ENCODE results near the gene CLEC19A.

CLEC19A gene

DNA sequence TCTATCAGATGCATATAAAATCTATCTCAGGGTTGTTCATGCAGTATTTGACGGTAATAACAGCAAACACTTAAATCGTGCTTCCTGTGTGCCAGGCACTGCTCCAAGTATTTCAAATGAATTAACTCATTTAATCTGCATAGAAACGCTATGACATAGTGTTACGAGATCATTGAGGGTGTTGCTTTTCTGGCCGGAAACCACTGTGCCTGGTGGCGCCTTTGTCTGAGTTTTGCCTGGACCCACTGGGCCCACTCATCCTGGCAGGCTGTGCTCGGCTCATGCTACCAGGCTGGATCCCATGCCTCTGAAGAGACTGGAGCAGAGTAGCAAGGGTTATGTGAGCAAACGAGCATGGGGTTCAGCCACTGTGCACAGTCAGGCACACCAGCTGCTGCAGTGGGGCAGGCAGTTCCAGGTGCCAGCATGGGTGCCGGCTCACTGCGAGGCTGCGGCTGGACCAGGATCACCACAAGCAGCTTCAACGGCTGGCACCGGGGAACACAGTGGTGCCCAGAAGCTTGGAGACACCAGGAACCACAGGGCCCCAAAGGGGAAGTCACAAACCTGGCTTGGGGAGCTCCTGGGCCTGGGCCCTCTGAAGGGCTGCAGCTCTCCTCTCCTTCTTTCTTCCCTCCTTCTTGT, 45.9 kb upstream of the CLEC19A start:
- no peak for ATAC-seq
- TF ChIP-seq GLIS3 (CRISPR knock-in tag; IDR thresholded peaks at IDR 0.05) (no peak), ARNTL (CRISPR knock-in tag; IDR thresholded peaks at IDR 0.05; ENCODE audit: borderline replicate concordance, low read depth) (no peak), TOX (CRISPR knock-in tag; IDR thresholded peaks at IDR 0.05; ENCODE audit: borderline replicate concordance) (no peak), OSR1 (CRISPR knock-in tag; IDR thresholded peaks at IDR 0.05) (no peak), ZNF565 (CRISPR knock-in tag; conservative IDR thresholded peaks at IDR 0.05; ENCODE audit: low read depth) (no peak), ISL1 (CRISPR knock-in tag; IDR thresholded peaks at IDR 0.05) (no peak), ZNF70 (CRISPR knock-in tag; IDR thresholded peaks at IDR 0.05) (no peak), PPARA (CRISPR knock-in tag; IDR thresholded peaks at IDR 0.05; ENCODE audit: borderline replicate concordance) (no peak), ESRRG (CRISPR knock-in tag; IDR thresholded peaks at IDR 0.05) (no peak), TCF4 (CRISPR knock-in tag; IDR thresholded peaks at IDR 0.05; ENCODE audit: borderline replicate concordance) (no peak), ZFP30 (CRISPR knock-in tag; IDR thresholded peaks at IDR 0.05) (no peak), SNAI2 (CRISPR knock-in tag; IDR thresholded peaks at IDR 0.05) (no peak), CSDC2 (CRISPR knock-in tag; IDR thresholded peaks at IDR 0.05) (no peak), ZFP3 (CRISPR knock-in tag; IDR thresholded peaks at IDR 0.05) (no peak), RARB (CRISPR knock-in tag; IDR thresholded peaks at IDR 0.05) (no peak), BACH2 (CRISPR knock-in tag; IDR thresholded peaks at IDR 0.05; ENCODE audit: borderline replicate concordance) (no peak)
- TF ChIP-seq, protein P1, sequence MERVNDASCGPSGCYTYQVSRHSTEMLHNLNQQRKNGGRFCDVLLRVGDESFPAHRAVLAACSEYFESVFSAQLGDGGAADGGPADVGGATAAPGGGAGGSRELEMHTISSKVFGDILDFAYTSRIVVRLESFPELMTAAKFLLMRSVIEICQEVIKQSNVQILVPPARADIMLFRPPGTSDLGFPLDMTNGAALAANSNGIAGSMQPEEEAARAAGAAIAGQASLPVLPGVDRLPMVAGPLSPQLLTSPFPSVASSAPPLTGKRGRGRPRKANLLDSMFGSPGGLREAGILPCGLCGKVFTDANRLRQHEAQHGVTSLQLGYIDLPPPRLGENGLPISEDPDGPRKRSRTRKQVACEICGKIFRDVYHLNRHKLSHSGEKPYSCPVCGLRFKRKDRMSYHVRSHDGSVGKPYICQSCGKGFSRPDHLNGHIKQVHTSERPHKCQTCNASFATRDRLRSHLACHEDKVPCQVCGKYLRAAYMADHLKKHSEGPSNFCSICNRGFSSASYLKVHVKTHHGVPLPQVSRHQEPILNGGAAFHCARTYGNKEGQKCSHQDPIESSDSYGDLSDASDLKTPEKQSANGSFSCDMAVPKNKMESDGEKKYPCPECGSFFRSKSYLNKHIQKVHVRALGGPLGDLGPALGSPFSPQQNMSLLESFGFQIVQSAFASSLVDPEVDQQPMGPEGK (CRISPR knock-in tag; IDR thresholded peaks at IDR 0.05; ENCODE audit: borderline replicate concordance): no peak
- TF ChIP-seq, protein P2, sequence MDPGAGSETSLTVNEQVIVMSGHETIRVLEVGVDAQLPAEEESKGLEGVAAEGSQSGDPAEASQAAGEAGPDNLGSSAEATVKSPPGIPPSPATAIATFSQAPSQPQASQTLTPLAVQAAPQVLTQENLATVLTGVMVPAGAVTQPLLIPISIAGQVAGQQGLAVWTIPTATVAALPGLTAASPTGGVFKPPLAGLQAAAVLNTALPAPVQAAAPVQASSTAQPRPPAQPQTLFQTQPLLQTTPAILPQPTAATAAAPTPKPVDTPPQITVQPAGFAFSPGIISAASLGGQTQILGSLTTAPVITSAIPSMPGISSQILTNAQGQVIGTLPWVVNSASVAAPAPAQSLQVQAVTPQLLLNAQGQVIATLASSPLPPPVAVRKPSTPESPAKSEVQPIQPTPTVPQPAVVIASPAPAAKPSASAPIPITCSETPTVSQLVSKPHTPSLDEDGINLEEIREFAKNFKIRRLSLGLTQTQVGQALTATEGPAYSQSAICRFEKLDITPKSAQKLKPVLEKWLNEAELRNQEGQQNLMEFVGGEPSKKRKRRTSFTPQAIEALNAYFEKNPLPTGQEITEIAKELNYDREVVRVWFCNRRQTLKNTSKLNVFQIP (CRISPR knock-in tag; IDR thresholded peaks at IDR 0.05; ENCODE audit: borderline replicate concordance, low read depth): no peak
- TF ChIP-seq, protein P3, sequence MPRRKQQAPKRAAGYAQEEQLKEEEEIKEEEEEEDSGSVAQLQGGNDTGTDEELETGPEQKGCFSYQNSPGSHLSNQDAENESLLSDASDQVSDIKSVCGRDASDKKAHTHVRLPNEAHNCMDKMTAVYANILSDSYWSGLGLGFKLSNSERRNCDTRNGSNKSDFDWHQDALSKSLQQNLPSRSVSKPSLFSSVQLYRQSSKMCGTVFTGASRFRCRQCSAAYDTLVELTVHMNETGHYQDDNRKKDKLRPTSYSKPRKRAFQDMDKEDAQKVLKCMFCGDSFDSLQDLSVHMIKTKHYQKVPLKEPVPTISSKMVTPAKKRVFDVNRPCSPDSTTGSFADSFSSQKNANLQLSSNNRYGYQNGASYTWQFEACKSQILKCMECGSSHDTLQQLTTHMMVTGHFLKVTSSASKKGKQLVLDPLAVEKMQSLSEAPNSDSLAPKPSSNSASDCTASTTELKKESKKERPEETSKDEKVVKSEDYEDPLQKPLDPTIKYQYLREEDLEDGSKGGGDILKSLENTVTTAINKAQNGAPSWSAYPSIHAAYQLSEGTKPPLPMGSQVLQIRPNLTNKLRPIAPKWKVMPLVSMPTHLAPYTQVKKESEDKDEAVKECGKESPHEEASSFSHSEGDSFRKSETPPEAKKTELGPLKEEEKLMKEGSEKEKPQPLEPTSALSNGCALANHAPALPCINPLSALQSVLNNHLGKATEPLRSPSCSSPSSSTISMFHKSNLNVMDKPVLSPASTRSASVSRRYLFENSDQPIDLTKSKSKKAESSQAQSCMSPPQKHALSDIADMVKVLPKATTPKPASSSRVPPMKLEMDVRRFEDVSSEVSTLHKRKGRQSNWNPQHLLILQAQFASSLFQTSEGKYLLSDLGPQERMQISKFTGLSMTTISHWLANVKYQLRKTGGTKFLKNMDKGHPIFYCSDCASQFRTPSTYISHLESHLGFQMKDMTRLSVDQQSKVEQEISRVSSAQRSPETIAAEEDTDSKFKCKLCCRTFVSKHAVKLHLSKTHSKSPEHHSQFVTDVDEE (CRISPR knock-in tag; IDR thresholded peaks at IDR 0.05): no peak
- TF ChIP-seq, protein P4, sequence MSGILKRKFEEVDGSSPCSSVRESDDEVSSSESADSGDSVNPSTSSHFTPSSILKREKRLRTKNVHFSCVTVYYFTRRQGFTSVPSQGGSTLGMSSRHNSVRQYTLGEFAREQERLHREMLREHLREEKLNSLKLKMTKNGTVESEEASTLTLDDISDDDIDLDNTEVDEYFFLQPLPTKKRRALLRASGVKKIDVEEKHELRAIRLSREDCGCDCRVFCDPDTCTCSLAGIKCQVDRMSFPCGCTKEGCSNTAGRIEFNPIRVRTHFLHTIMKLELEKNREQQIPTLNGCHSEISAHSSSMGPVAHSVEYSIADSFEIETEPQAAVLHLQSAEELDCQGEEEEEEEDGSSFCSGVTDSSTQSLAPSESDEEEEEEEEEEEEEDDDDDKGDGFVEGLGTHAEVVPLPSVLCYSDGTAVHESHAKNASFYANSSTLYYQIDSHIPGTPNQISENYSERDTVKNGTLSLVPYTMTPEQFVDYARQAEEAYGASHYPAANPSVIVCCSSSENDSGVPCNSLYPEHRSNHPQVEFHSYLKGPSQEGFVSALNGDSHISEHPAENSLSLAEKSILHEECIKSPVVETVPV (CRISPR knock-in tag; IDR thresholded peaks at IDR 0.05): no peak

DNA sequence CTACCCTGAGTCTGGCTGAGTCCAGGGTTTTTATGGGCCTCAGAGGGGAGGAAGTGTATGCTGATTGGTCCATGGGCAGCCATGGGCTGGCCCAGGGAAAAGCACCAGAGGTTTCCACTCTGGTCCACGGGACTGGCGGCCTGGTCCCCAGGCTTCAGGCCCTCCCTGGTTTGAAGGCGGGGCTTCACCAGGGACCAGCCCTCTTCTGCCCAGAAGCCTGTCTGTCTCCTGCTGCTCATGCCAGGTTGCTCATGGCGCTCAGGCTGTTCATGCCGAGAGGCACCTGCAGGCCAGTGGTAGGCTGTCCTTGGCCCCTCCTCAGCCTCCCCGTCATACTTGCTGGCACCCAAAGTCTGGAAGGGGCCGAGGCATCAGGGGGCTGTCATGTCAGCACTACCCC, 45.0 kb upstream of the CLEC19A start:
- no peak for ATAC-seq
- TF ChIP-seq TOX (CRISPR knock-in tag; IDR thresholded peaks at IDR 0.05; ENCODE audit: borderline replicate concordance) (no peak), ZFP3 (CRISPR knock-in tag; IDR thresholded peaks at IDR 0.05) (no peak), SNAI2 (CRISPR knock-in tag; IDR thresholded peaks at IDR 0.05) (no peak), TCF4 (CRISPR knock-in tag; IDR thresholded peaks at IDR 0.05; ENCODE audit: borderline replicate concordance) (no peak)
- TF ChIP-seq, protein P3 (CRISPR knock-in tag; IDR thresholded peaks at IDR 0.05): no peak
- TF ChIP-seq, protein P2 (CRISPR knock-in tag; IDR thresholded peaks at IDR 0.05; ENCODE audit: borderline replicate concordance, low read depth): no peak

Measured in SK-N-SH treated with all-trans-retinoic acid at 6 μM for 48 hours (cell line).